Lower leg skin (tissue), 3 donors: ENCODE measurements around the gene KCNK3.

Experiments used
- CTCF ChIP-seq, 3 donors: fragments of 450-650 bp; IDR thresholded peaks; one replicate each; pipeline ENCODE4 v1.5.1; 2016; ENCODE audit warnings: antibody characterized with exemption in 3 of 3, mild to moderate bottlenecking in 3 of 3, moderate library complexity in 2 of 3
- POLR2A ChIP-seq, 2 donors: fragments of 450-650 bp; IDR thresholded peaks; one replicate each; pipeline ENCODE4 v1.6.1; 2016 to 2017; ENCODE audit warnings: antibody characterized with exemption in 2 of 2, mild to moderate bottlenecking in 1 of 2, moderate library complexity in 1 of 2

GRCh38 chr2:26780203-26780760 is 87.8 kb downstream of the KCNK3 start:
- no peak for TF ChIP-seq CTCF (IDR thresholded peaks at IDR 0.05)
- no peak for TF ChIP-seq POLR2A (IDR thresholded peaks at IDR 0.05)
